GM23338 (cell line): ENCODE measurements around the gene MPZL1. TPM values are rescaled to one million over a fixed set of nuclear protein-coding genes. Genes with fewer than 3 reads are reported as not detected.

Source experiments
- ATAC-seq: fragments of 200-7000 bp; cut with Tn5 transposase; 3 replicates; pipeline ENCODE4 v1.9.1; 2020
- DNase-seq: peaks from one replicate; pipeline ENCODE4 v3.0.0-alpha.2; 2015; ENCODE audit warnings: low spot score
- H2AFZ ChIP-seq: fragments of 200-600 bp; sonication (generic); 2 replicates; pipeline ENCODE4 v1.8.0; 2016; ENCODE audit warnings: antibody characterized with exemption, mild to moderate bottlenecking, moderate library complexity
- H3F3A ChIP-seq: fragments of 200-600 bp; sonication (generic); replicated peaks from 2 replicates; pipeline ENCODE4 v1.8.0; 2017; ENCODE audit warnings: antibody characterized with exemption, mixed run types, low read depth
- H3K27ac ChIP-seq: fragments of 200-600 bp; sonication (generic); 2 replicates; pipeline ENCODE4 v1.6.1; 2016; ENCODE audit warnings: low read depth
- H3K27me3 ChIP-seq: fragments of 200-600 bp; sonication (generic); 2 replicates; pipeline ENCODE4 v1.8.0; 2016; ENCODE audit warnings: mild to moderate bottlenecking, mixed run types, moderate library complexity; ENCODE audit not compliant: insufficient read depth
- H3K36me3 ChIP-seq: fragments of 200-600 bp; sonication (generic); 2 replicates; pipeline ENCODE4 v1.8.0; 2016; ENCODE audit warnings: mild to moderate bottlenecking; ENCODE audit not compliant: insufficient read depth
- H3K4me1 ChIP-seq: fragments of 200-600 bp; sonication (generic); 2 replicates; pipeline ENCODE4 v1.8.0; 2016; ENCODE audit warnings: mild to moderate bottlenecking, moderate library complexity; ENCODE audit not compliant: insufficient read depth
- H3K4me2 ChIP-seq: fragments of 200-600 bp; sonication (generic); 2 replicates; pipeline ENCODE4 v1.7.1; 2017; ENCODE audit warnings: mixed run types
- H3K4me3 ChIP-seq: fragments of 200-600 bp; sonication (generic); 2 replicates; pipeline ENCODE4 v1.6.1; 2016; ENCODE audit warnings: mixed run types
- H3K79me2 ChIP-seq: fragments of 200-600 bp; sonication (generic); replicated peaks from 2 replicates; pipeline ENCODE4 v1.8.0; 2017; ENCODE audit warnings: mild to moderate bottlenecking; ENCODE audit not compliant: insufficient read depth
- H3K9me2 ChIP-seq: fragments of 200-600 bp; sonication (generic); 2 replicates; pipeline ENCODE4 v1.8.0; 2017; ENCODE audit not compliant: insufficient read depth
- H4K20me1 ChIP-seq: fragments of 200-600 bp; sonication (generic); replicated peaks from 2 replicates; pipeline ENCODE4 v1.8.0; 2017; ENCODE audit warnings: mild to moderate bottlenecking; ENCODE audit not compliant: insufficient read depth
- H3K27ac Mint-ChIP-seq: 2 replicates; pipeline ENCODE4 v1.8.0; 2020; ENCODE audit warnings: inconsistent platforms, mild to moderate bottlenecking, moderate library complexity, mixed read lengths
- H3K27me3 Mint-ChIP-seq: 3 replicates; pipeline ENCODE4 v1.8.0; 2022; ENCODE audit warnings: low read depth, mild to moderate bottlenecking, moderate library complexity, mixed read lengths, inconsistent platforms; ENCODE audit not compliant: insufficient read depth, poor library complexity
- H3K36me3 Mint-ChIP-seq: 3 replicates; pipeline ENCODE4 v1.8.0; 2021; ENCODE audit warnings: low read depth, mild to moderate bottlenecking, inconsistent platforms, moderate library complexity, mixed read lengths
- H3K4me1 Mint-ChIP-seq: 3 replicates; pipeline ENCODE4 v1.8.0; 2020; ENCODE audit warnings: mild to moderate bottlenecking, inconsistent platforms, mixed read lengths
- H3K4me3 Mint-ChIP-seq: 3 replicates; pipeline ENCODE4 v1.8.0; 2021; ENCODE audit warnings: moderate library complexity, mild to moderate bottlenecking, inconsistent platforms, mixed read lengths
- H3K9me3 Mint-ChIP-seq: 3 replicates; pipeline ENCODE4 v1.8.0; 2020; ENCODE audit warnings: moderate library complexity, mild to moderate bottlenecking, inconsistent platforms, mixed read lengths
- CREB1 ChIP-seq: fragments of 250-450 bp; sonication (Bioruptor Pico); IDR thresholded peaks from 2 replicates; pipeline ENCODE4 v1.5.0; 2020; ENCODE audit warnings: low read depth, mild to moderate bottlenecking, moderate library complexity
- CTCF ChIP-seq, 2 experiments: fragments of 200-600 bp in 1 of 2; sonication (generic) in 1 of 2; conservative IDR thresholded peaks; 2 replicates each; pipeline versions ENCODE4 v1.5.1 to v1.6.1; 2016 to 2017; ENCODE audit warnings: antibody characterized with exemption in 2 of 2, low read depth in 2 of 2, mild to moderate bottlenecking in 2 of 2, moderate library complexity in 1 of 2
- ETS1 ChIP-seq: IDR thresholded peaks from 2 replicates; pipeline ENCODE4 v1.6.1; 2016; ENCODE audit warnings: antibody characterized with exemption
- EZH2 ChIP-seq: fragments of 200-600 bp; sonication (generic); IDR thresholded peaks from one replicate; pipeline ENCODE4 v1.8.0; 2017; ENCODE audit warnings: antibody characterized with exemption, mild to moderate bottlenecking, low read depth; ENCODE audit not compliant: unreplicated experiment
- EZH2phosphoT487 ChIP-seq: fragments of 200-600 bp; sonication (generic); IDR thresholded peaks from one replicate; pipeline ENCODE4 v1.8.1; 2018; ENCODE audit warnings: antibody characterized with exemption; ENCODE audit not compliant: unreplicated experiment
- JUNB ChIP-seq: IDR thresholded peaks from one replicate; pipeline ENCODE4 v1.6.1; 2016; ENCODE audit warnings: antibody characterized with exemption; ENCODE audit not compliant: unreplicated experiment
- NANOG ChIP-seq: IDR thresholded peaks from 2 replicates; pipeline ENCODE4 v1.6.1; 2016; ENCODE audit warnings: antibody characterized with exemption, borderline replicate concordance
- POLR2AphosphoS5 ChIP-seq: IDR thresholded peaks from 2 replicates; pipeline ENCODE4 v1.6.1; 2016; ENCODE audit warnings: antibody characterized with exemption, low read depth
- STAT1 ChIP-seq: IDR thresholded peaks from one replicate; pipeline ENCODE4 v1.6.1; 2016; ENCODE audit warnings: antibody characterized with exemption; ENCODE audit not compliant: unreplicated experiment
- ZNF114 ChIP-seq: fragments of 250-450 bp; sonication (Bioruptor Pico); IDR thresholded peaks from 2 replicates; pipeline ENCODE4 v1.5.0; 2020; ENCODE audit warnings: mild to moderate bottlenecking, moderate library complexity
- ZNF331 ChIP-seq: fragments of 250-450 bp; sonication (Bioruptor Pico); IDR thresholded peaks from 2 replicates; pipeline ENCODE4 v1.5.0; 2020; ENCODE audit warnings: low read depth, mild to moderate bottlenecking, moderate library complexity
- ZNF462 ChIP-seq: fragments of 250-450 bp; sonication (Bioruptor Pico); IDR thresholded peaks from 2 replicates; pipeline ENCODE4 v1.5.0; 2020; ENCODE audit warnings: mild to moderate bottlenecking, moderate library complexity
- polyA plus RNA-seq: library from polyadenylated mRNA; unstranded; fragments of >200 nt; fragmentation: Nextera tagmentation; extraction: Ambion mirVana; gene quantifications from 2 replicates; pipeline ENCODE4 v1.2.1, GENCODE V29; 2016
- total RNA-seq: library from RNA; depleted of rRNA; stranded (reverse); fragments of >200 nt; shearing (Covaris generic); gene quantifications from 2 replicates; pipeline ENCODE4 v1.2.3, GENCODE V29; 2014

The MPZL1 gene
- total and polyA plus RNA-seq, 2 experiments from 2014 or later = 35.1 to 85.1 TPM

- TF ChIP-seq ZNF462 (CRISPR knock-in tag) (no peak), EZH2phosphoT487 (no peak), CTCF (conservative IDR thresholded peaks at IDR 0.05; ENCODE audit: low read depth in 2 of 2) (no peak), ZNF114 (CRISPR knock-in tag) (no peak), ETS1 (no peak)
Observed at GRCh38 chr1:167833904-167834303, 112.1 kb downstream of the MPZL1 start (continued).

- Mint-ChIP-seq H3K4me3 (no peak overlapping the region), H3K27me3 (peaks cover 4% of the 10 kb centered on the region), H3K36me3 (no peaks in the 10 kb centered on the region), H3K27ac (no peak overlapping the region), H3K9me3 (no peaks in the 10 kb centered on the region), H3K4me1 (no peaks in the 10 kb centered on the region; the same call in 2 of the 3 replicates)
- Histone ChIP-seq H3F3A (no peaks in the 10 kb centered on the region; the same call in 1 of the 2 replicates), H3K4me3 (no peak overlapping the region), H4K20me1 (no peaks in the 10 kb centered on the region), H3K79me2 (no peaks in the 10 kb centered on the region), H3K27me3 (no peaks in the 10 kb centered on the region), H3K4me2 (no peak overlapping the region), H3K36me3 (no peaks in the 10 kb centered on the region), H2AFZ (no peak overlapping the region), H3K4me1 (no peaks in the 10 kb centered on the region), H3K9me2 (peaks cover 7% of the 10 kb centered on the region), H3K27ac (no peak overlapping the region)
- DNase-seq (no peak), ATAC-seq (no peak)
- no peak for TF ChIP-seq JUNB
- no peak for TF ChIP-seq ZNF331 (CRISPR knock-in tag)
- no peak for TF ChIP-seq EZH2phosphoT487
- no peak for TF ChIP-seq CTCF (conservative IDR thresholded peaks at IDR 0.05; ENCODE audit: low read depth in 2 of 2)
- TF ChIP-seq POLR2AphosphoS5 = no peak
- TF ChIP-seq ETS1 = no peak
- TF ChIP-seq ZNF114 (CRISPR knock-in tag) = no peak
- TF ChIP-seq NANOG = no peak
- TF ChIP-seq STAT1 = no peak
- no peak for TF ChIP-seq CREB1 (CRISPR knock-in tag)
- TF ChIP-seq EZH2 = no peak
Observed at GRCh38 chr1:167836197-167836596, 114.4 kb downstream of the MPZL1 start.
